ENCODE data around the gene TGM2. TPM values are rescaled to one million over a fixed set of nuclear protein-coding genes. Genes with fewer than 3 reads are reported as not detected.

The TGM2 gene
- total RNA-seq, 3 donors from 2014 or later: 14.9 to 62.2 (median 33.3) TPM

GRCh38 chr20:38208088-38208487 lies 43.0 kb upstream of the TGM2 start:
- no peak for TF ChIP-seq CTCF (IDR thresholded peaks at IDR 0.05)
- intact Hi-C loops (cut with DNase I, micrococcal nuclease): no loop called here
- ATAC-seq (no peak), DNase-seq (no peak)
- Histone ChIP-seq H3K9me3 (no peaks in the 10 kb centered on the region), H3K4me3 (no peak overlapping the region), H3K36me3 (ENCODE audit: low read depth) (no peaks in the 10 kb centered on the region), H3K4me1 (ENCODE audit: low read depth) (no peaks in the 10 kb centered on the region)

GRCh38 chr20:38207621-38208020 lies 42.6 kb upstream of the TGM2 start:
- TF ChIP-seq CTCF (IDR thresholded peaks at IDR 0.05): no peak
- no peak for ATAC-seq
- no peaks in the 10 kb centered on the region for H3K9me3 ChIP-seq
- no peaks in the 10 kb centered on the region for H3K4me1 ChIP-seq (ENCODE audit: low read depth)
- no peak for DNase-seq
- no peak overlapping the region for H3K4me3 ChIP-seq
- H3K36me3 ChIP-seq (ENCODE audit: low read depth): no peaks in the 10 kb centered on the region
- intact Hi-C loops (cut with DNase I, micrococcal nuclease): no loop called here

GRCh38 chr20:38205001-38205400 lies 39.9 kb upstream of the TGM2 start:
- no peaks in the 10 kb centered on the region for H3K4me1 ChIP-seq (ENCODE audit: low read depth)
- H3K36me3 ChIP-seq (ENCODE audit: low read depth): no peaks in the 10 kb centered on the region
- no peak overlapping the region for H3K4me3 ChIP-seq
- TF ChIP-seq CTCF (IDR thresholded peaks at IDR 0.05): no peak
- H3K9me3 ChIP-seq: no peaks in the 10 kb centered on the region
- ATAC-seq (no peak), DNase-seq (no peak)
- intact Hi-C loops (cut with DNase I, micrococcal nuclease): no loop called here

- no peak for TF ChIP-seq CTCF (IDR thresholded peaks at IDR 0.05)
- H3K36me3 ChIP-seq (ENCODE audit: low read depth): no peaks in the 10 kb centered on the region
- no peak for ATAC-seq
- H3K9me3 ChIP-seq: no peaks in the 10 kb centered on the region
- H3K4me3 ChIP-seq: no peak overlapping the region
- no peaks in the 10 kb centered on the region for H3K4me1 ChIP-seq (ENCODE audit: low read depth)
- no peak for DNase-seq
- intact Hi-C loops (cut with DNase I, micrococcal nuclease): no loop called here
Observed at GRCh38 chr20:38203981-38204357, 38.9 kb upstream of the TGM2 start.

GRCh38 chr20:38203337-38203980 lies 38.4 kb upstream of the TGM2 start:
- TF ChIP-seq CTCF (IDR thresholded peaks at IDR 0.05): no peak
- no peak overlapping the region for H3K4me3 ChIP-seq
- DNase-seq (no peak), ATAC-seq (no peak)
- H3K36me3 ChIP-seq (ENCODE audit: low read depth): no peaks in the 10 kb centered on the region
- no peaks in the 10 kb centered on the region for H3K9me3 ChIP-seq
- no peaks in the 10 kb centered on the region for H3K4me1 ChIP-seq (ENCODE audit: low read depth)
- intact Hi-C loops (cut with DNase I, micrococcal nuclease): no loop called here

- DNase-seq (no peak), ATAC-seq (no peak)
- no peak for TF ChIP-seq CTCF (IDR thresholded peaks at IDR 0.05)
- intact Hi-C loops (cut with DNase I, micrococcal nuclease): no loop called here
- Histone ChIP-seq H3K4me3 (no peak overlapping the region), H3K4me1 (ENCODE audit: low read depth) (no peaks in the 10 kb centered on the region), H3K9me3 (no peaks in the 10 kb centered on the region), H3K36me3 (ENCODE audit: low read depth) (no peaks in the 10 kb centered on the region)
Observed at GRCh38 chr20:38202982-38203293, 37.9 kb upstream of the TGM2 start.
